ENCODE measurements around the gene ZNF697.

DNA sequence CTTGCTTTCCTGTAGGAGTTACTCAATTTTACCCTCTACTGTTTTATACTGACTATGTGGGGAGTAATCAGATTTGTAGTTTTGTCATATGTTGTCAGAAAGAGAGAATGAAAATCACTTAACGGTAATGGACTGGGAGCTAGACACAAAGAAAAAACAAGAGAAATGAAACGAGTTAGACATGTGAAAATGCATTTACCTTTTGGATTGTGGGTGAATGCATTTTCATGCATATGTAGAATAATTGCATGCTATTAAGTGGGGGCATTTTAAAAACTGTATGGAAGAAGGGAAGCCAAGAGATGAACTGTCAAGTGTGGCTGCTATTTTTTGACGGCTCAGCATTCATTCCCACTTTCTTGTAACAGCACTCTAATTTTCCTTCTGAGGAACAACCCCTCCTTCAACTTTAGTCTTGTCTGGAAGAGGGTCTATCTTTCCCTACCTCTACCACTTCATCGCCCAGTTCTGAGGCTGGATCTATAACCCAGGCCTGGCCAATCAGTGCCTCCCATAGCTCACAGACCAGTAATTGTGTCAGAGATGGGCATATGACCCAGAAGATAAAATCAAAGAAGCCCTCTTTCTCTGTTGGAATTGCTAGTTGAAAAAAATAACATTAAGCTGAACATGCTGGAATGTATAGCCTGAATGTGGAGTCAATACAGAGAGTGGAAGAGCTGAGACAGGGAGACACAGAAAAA, 5.2 kb upstream of the ZNF697 start:
- TF ChIP-seq, protein P1, sequence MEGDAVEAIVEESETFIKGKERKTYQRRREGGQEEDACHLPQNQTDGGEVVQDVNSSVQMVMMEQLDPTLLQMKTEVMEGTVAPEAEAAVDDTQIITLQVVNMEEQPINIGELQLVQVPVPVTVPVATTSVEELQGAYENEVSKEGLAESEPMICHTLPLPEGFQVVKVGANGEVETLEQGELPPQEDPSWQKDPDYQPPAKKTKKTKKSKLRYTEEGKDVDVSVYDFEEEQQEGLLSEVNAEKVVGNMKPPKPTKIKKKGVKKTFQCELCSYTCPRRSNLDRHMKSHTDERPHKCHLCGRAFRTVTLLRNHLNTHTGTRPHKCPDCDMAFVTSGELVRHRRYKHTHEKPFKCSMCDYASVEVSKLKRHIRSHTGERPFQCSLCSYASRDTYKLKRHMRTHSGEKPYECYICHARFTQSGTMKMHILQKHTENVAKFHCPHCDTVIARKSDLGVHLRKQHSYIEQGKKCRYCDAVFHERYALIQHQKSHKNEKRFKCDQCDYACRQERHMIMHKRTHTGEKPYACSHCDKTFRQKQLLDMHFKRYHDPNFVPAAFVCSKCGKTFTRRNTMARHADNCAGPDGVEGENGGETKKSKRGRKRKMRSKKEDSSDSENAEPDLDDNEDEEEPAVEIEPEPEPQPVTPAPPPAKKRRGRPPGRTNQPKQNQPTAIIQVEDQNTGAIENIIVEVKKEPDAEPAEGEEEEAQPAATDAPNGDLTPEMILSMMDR (conservative IDR thresholded peaks at IDR 0.05; ENCODE audit: low read depth, low read length): no peak
- TF ChIP-seq EZH2 (IDR thresholded peaks at IDR 0.05; ENCODE audit: borderline replicate concordance, low read depth, low read length, poor library complexity, severe bottlenecking): no peak

All from A673 (cell line).